ENCODE data around the gene TAB2.

Gene TAB2

GRCh38 chr6:149362289-149362688, 44.8 kb downstream of the TAB2 start:
- no peak for ATAC-seq

DNA sequence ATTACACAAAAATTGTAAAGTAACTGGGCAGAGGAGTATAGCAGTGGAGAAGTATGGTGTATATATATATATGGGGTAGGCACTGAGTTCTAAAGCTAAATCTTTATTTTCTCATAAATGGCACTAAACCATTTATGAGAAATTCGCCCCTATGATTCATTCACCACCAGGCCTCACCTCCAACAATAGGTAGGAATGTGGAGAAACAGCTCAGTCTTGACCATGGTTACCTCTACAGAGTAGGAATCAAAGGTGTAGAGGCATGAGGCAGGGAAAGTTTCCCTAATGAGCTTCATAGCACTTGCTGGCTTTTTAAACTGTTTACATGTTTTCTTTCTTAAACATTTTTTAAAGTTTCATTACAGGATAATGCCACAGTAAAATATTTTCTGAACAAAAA, 45.6 kb downstream of the TAB2 start:
- no peak for ATAC-seq
- TF ChIP-seq CSRNP3 (CRISPR knock-in tag; IDR thresholded peaks at IDR 0.05) (no peak), TSHZ2 (CRISPR knock-in tag; IDR thresholded peaks at IDR 0.05) (no peak), SNAI2 (CRISPR knock-in tag; IDR thresholded peaks at IDR 0.05) (no peak), PPARA (CRISPR knock-in tag; IDR thresholded peaks at IDR 0.05; ENCODE audit: borderline replicate concordance) (no peak)
- TF ChIP-seq, protein P1, sequence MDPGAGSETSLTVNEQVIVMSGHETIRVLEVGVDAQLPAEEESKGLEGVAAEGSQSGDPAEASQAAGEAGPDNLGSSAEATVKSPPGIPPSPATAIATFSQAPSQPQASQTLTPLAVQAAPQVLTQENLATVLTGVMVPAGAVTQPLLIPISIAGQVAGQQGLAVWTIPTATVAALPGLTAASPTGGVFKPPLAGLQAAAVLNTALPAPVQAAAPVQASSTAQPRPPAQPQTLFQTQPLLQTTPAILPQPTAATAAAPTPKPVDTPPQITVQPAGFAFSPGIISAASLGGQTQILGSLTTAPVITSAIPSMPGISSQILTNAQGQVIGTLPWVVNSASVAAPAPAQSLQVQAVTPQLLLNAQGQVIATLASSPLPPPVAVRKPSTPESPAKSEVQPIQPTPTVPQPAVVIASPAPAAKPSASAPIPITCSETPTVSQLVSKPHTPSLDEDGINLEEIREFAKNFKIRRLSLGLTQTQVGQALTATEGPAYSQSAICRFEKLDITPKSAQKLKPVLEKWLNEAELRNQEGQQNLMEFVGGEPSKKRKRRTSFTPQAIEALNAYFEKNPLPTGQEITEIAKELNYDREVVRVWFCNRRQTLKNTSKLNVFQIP (CRISPR knock-in tag; IDR thresholded peaks at IDR 0.05; ENCODE audit: borderline replicate concordance, low read depth): no peak
- TF ChIP-seq, protein P2, sequence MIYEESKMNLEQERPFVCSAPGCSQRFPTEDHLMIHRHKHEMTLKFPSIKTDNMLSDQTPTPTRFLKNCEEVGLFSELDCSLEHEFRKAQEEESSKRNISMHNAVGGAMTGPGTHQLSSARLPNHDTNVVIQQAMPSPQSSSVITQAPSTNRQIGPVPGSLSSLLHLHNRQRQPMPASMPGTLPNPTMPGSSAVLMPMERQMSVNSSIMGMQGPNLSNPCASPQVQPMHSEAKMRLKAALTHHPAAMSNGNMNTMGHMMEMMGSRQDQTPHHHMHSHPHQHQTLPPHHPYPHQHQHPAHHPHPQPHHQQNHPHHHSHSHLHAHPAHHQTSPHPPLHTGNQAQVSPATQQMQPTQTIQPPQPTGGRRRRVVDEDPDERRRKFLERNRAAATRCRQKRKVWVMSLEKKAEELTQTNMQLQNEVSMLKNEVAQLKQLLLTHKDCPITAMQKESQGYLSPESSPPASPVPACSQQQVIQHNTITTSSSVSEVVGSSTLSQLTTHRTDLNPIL (CRISPR knock-in tag; IDR thresholded peaks at IDR 0.05; ENCODE audit: low read depth): no peak

More at GRCh38 chr6:149362289-149362688, 44.8 kb downstream of the TAB2 start:
- no peak for TF ChIP-seq CSRNP3 (CRISPR knock-in tag; IDR thresholded peaks at IDR 0.05)
- TF ChIP-seq TOX (CRISPR knock-in tag; IDR thresholded peaks at IDR 0.05; ENCODE audit: borderline replicate concordance): no peak
- TF ChIP-seq ESRRG (CRISPR knock-in tag; IDR thresholded peaks at IDR 0.05): no peak
- TF ChIP-seq BACH2 (CRISPR knock-in tag; IDR thresholded peaks at IDR 0.05; ENCODE audit: borderline replicate concordance): no peak
- TF ChIP-seq ZFP3 (CRISPR knock-in tag; IDR thresholded peaks at IDR 0.05): no peak
- no peak for TF ChIP-seq PATZ1 (CRISPR knock-in tag; IDR thresholded peaks at IDR 0.05; ENCODE audit: borderline replicate concordance)
- TF ChIP-seq ZNF70 (CRISPR knock-in tag; IDR thresholded peaks at IDR 0.05): no peak
- TF ChIP-seq GLIS3 (CRISPR knock-in tag; IDR thresholded peaks at IDR 0.05): no peak
- TF ChIP-seq ARNTL (CRISPR knock-in tag; IDR thresholded peaks at IDR 0.05; ENCODE audit: borderline replicate concordance, low read depth): no peak
- TF ChIP-seq PPARA (CRISPR knock-in tag; IDR thresholded peaks at IDR 0.05; ENCODE audit: borderline replicate concordance): no peak
- no peak for TF ChIP-seq CSDC2 (CRISPR knock-in tag; IDR thresholded peaks at IDR 0.05)
- no peak for TF ChIP-seq ZNF565 (CRISPR knock-in tag; conservative IDR thresholded peaks at IDR 0.05; ENCODE audit: low read depth)
- no peak for TF ChIP-seq TCF4 (CRISPR knock-in tag; IDR thresholded peaks at IDR 0.05; ENCODE audit: borderline replicate concordance)
- no peak for TF ChIP-seq ZNF8 (CRISPR knock-in tag; IDR thresholded peaks at IDR 0.05)
- no peak for TF ChIP-seq OSR1 (CRISPR knock-in tag; IDR thresholded peaks at IDR 0.05)

GRCh38 chr6:149364557-149364956, 47.0 kb downstream of the TAB2 start:
- ATAC-seq: no peak
- TF ChIP-seq ZFP30 (CRISPR knock-in tag; IDR thresholded peaks at IDR 0.05) (no peak), PPARA (CRISPR knock-in tag; IDR thresholded peaks at IDR 0.05; ENCODE audit: borderline replicate concordance) (no peak), ARNTL (CRISPR knock-in tag; IDR thresholded peaks at IDR 0.05; ENCODE audit: borderline replicate concordance, low read depth) (no peak), GLIS3 (CRISPR knock-in tag; IDR thresholded peaks at IDR 0.05) (no peak), SNAI2 (CRISPR knock-in tag; IDR thresholded peaks at IDR 0.05) (no peak), TOX (CRISPR knock-in tag; IDR thresholded peaks at IDR 0.05; ENCODE audit: borderline replicate concordance) (no peak), CSRNP3 (CRISPR knock-in tag; IDR thresholded peaks at IDR 0.05) (no peak), ZFP3 (CRISPR knock-in tag; IDR thresholded peaks at IDR 0.05) (no peak), TCF4 (CRISPR knock-in tag; IDR thresholded peaks at IDR 0.05; ENCODE audit: borderline replicate concordance) (no peak), ESRRG (CRISPR knock-in tag; IDR thresholded peaks at IDR 0.05) (no peak), ZNF8 (CRISPR knock-in tag; IDR thresholded peaks at IDR 0.05) (no peak), ZNF70 (CRISPR knock-in tag; IDR thresholded peaks at IDR 0.05) (no peak)
- TF ChIP-seq, protein P2 (CRISPR knock-in tag; IDR thresholded peaks at IDR 0.05; ENCODE audit: low read depth): no peak
- TF ChIP-seq, protein P1 (CRISPR knock-in tag; IDR thresholded peaks at IDR 0.05; ENCODE audit: borderline replicate concordance, low read depth): no peak

All from SK-N-SH treated with all-trans-retinoic acid at 6 μM for 48 hours (cell line).